WTC11 (cell line): ENCODE data around the gene CHST3. TPM values are rescaled to one million over a fixed set of nuclear protein-coding genes. Genes with fewer than 3 reads are reported as not detected.

ENCODE experiments used
- ATAC-seq: fragments of 200-7000 bp; cut with Tn5 transposase; 2 replicates; pipeline ENCODE4 v1.10.0; 2021; ENCODE audit warnings: mild to moderate bottlenecking, moderate library complexity
- CTCF ChIA-PET: fragments of 300-600 bp; sonication (Branson Sonifier 250); formaldehyde crosslinking; loops from one replicate; lab custom pipeline; 2021; ENCODE audit warnings: antibody characterized with exemption; lab: Charles Lee
- POLR2A ChIA-PET: fragments of 350-600 bp; sonication (Branson Sonifier 250); formaldehyde crosslinking; loops from one replicate; lab custom pipeline; 2021; ENCODE audit warnings: antibody characterized with exemption; lab: Charles Lee
- DNase-seq: peaks from one replicate; pipeline ENCODE4 v3.0.0; 2021; ENCODE audit warnings: low spot score
- H3K27ac Mint-ChIP-seq: 2 replicates; pipeline ENCODE4 v1.8.0; 2021; ENCODE audit warnings: mixed read lengths
- H3K27me3 Mint-ChIP-seq: 2 replicates; pipeline ENCODE4 v1.8.0; 2021; ENCODE audit warnings: low read depth, mild to moderate bottlenecking, moderate library complexity, mixed read lengths
- H3K36me3 Mint-ChIP-seq: 2 replicates; pipeline ENCODE4 v1.8.0; 2021; ENCODE audit warnings: mixed read lengths
- H3K4me1 Mint-ChIP-seq: 2 replicates; pipeline ENCODE4 v1.8.0; 2022; ENCODE audit warnings: mixed read lengths
- H3K4me3 Mint-ChIP-seq: 2 replicates; pipeline ENCODE4 v1.8.0; 2021; ENCODE audit warnings: mild to moderate bottlenecking, moderate library complexity, mixed read lengths
- H3K9me3 Mint-ChIP-seq: 2 replicates; pipeline ENCODE4 v1.8.0; 2021; ENCODE audit warnings: mixed read lengths
- AFF4 ChIP-seq: sonication (generic); formaldehyde crosslinking; IDR thresholded peaks from 2 replicates; pipeline ENCODE4 v1.8.1; 2023; ENCODE audit warnings: mild to moderate bottlenecking, missing genetic modification reagents, borderline replicate concordance
- CREM ChIP-seq: sonication (generic); formaldehyde crosslinking; IDR thresholded peaks from 2 replicates; pipeline ENCODE4 v1.8.1; 2022; ENCODE audit warnings: mild to moderate bottlenecking, missing genetic modification reagents, moderate library complexity
- ERG ChIP-seq: fragments of 250-450 bp; sonication (Bioruptor Pico); IDR thresholded peaks from 2 replicates; pipeline ENCODE4 v1.8.0; 2021; ENCODE audit warnings: mild to moderate bottlenecking
- ETV6 ChIP-seq: sonication (generic); formaldehyde crosslinking; IDR thresholded peaks from 2 replicates; pipeline ENCODE4 v1.8.1; 2022; ENCODE audit warnings: mild to moderate bottlenecking, missing genetic modification reagents
- FOXK1 ChIP-seq: sonication (generic); formaldehyde crosslinking; IDR thresholded peaks from 2 replicates; pipeline ENCODE4 v1.8.0; 2022; ENCODE audit warnings: mild to moderate bottlenecking, moderate library complexity, missing genetic modification reagents
- FOXP4 ChIP-seq: sonication (generic); formaldehyde crosslinking; IDR thresholded peaks from 2 replicates; pipeline ENCODE4 v1.8.0; 2022; ENCODE audit warnings: mild to moderate bottlenecking, missing genetic modification reagents
- HMGA2 ChIP-seq: fragments of 250-450 bp; sonication (Bioruptor Pico); IDR thresholded peaks from 2 replicates; pipeline ENCODE4 v1.4.0; 2021; ENCODE audit warnings: mild to moderate bottlenecking, moderate library complexity
- MAX ChIP-seq: sonication (generic); formaldehyde crosslinking; IDR thresholded peaks from 2 replicates; pipeline ENCODE4 v1.8.0; 2022; ENCODE audit warnings: mild to moderate bottlenecking, missing genetic modification reagents
- PRDM15 ChIP-seq: sonication (generic); formaldehyde crosslinking; IDR thresholded peaks from 2 replicates; pipeline ENCODE4 v1.8.0; 2022; ENCODE audit warnings: missing genetic modification reagents
- SMAD3 ChIP-seq: sonication (generic); formaldehyde crosslinking; IDR thresholded peaks from 2 replicates; pipeline ENCODE4 v1.8.0; 2022; ENCODE audit warnings: missing genetic modification reagents, mild to moderate bottlenecking, borderline replicate concordance
- SP1 ChIP-seq: sonication (generic); formaldehyde crosslinking; conservative IDR thresholded peaks from 2 replicates; pipeline ENCODE4 v1.8.1; 2022; ENCODE audit warnings: missing genetic modification reagents
- TEAD1 ChIP-seq: sonication (generic); formaldehyde crosslinking; IDR thresholded peaks from 2 replicates; pipeline ENCODE4 v1.8.0; 2022; ENCODE audit warnings: mild to moderate bottlenecking, missing genetic modification reagents
- USF2 ChIP-seq: sonication (generic); formaldehyde crosslinking; IDR thresholded peaks from 2 replicates; pipeline ENCODE4 v1.8.1; 2023; ENCODE audit warnings: mild to moderate bottlenecking, missing genetic modification reagents, moderate library complexity
- ZNF121 ChIP-seq: sonication (generic); formaldehyde crosslinking; IDR thresholded peaks from 2 replicates; pipeline ENCODE4 v1.8.0; 2023; ENCODE audit warnings: missing genetic modification reagents
- ZNF396 ChIP-seq: fragments of 250-450 bp; sonication (Bioruptor Pico); IDR thresholded peaks from 2 replicates; pipeline ENCODE4 v1.8.0; 2021; ENCODE audit warnings: mild to moderate bottlenecking, moderate library complexity, borderline replicate concordance
- ZNF423 ChIP-seq: fragments of 250-450 bp; sonication (Bioruptor Pico); IDR thresholded peaks from 2 replicates; pipeline ENCODE4 v2.1.2; 2022; ENCODE audit warnings: mild to moderate bottlenecking, moderate library complexity
- ZNF425 ChIP-seq: fragments of 250-450 bp; sonication (Bioruptor Pico); conservative IDR thresholded peaks from 2 replicates; pipeline ENCODE4 v1.9.0; 2021; ENCODE audit warnings: mild to moderate bottlenecking
- total RNA-seq: library from RNA; stranded (reverse); gene quantifications from 3 replicates; pipeline ENCODE4 v1.2.3, GENCODE V29; 2021

Gene CHST3
- total RNA-seq, 1 experiment from 2014 or later: 7.0 TPM

GRCh38 chr10:72059843-72060822 lies 95.9 kb downstream of the CHST3 start:
- ATAC-seq (no peak), DNase-seq (no peak)
- Mint-ChIP-seq H3K4me1 (peaks cover 14% of the 10 kb centered on the region), H3K36me3 (no peaks in the 10 kb centered on the region), H3K4me3 (no peak overlapping the region), H3K9me3 (no peaks in the 10 kb centered on the region), H3K27ac (no peak overlapping the region), H3K27me3 (no peaks in the 10 kb centered on the region)
- TF ChIP-seq ERG (CRISPR knock-in tag): no peak
- no peak for TF ChIP-seq ZNF396 (CRISPR knock-in tag)
- no peak for TF ChIP-seq ZNF423 (CRISPR knock-in tag)
- no peak for TF ChIP-seq CREM
- TF ChIP-seq ZNF121 (CRISPR knock-in tag): no peak
- TF ChIP-seq USF2: no peak
- no peak for TF ChIP-seq HMGA2 (CRISPR knock-in tag)
- TF ChIP-seq TEAD1 (CRISPR knock-in tag): no peak
- TF ChIP-seq SMAD3 (CRISPR knock-in tag): no peak
- no peak for TF ChIP-seq SP1 (CRISPR knock-in tag)
- no peak for TF ChIP-seq AFF4 (CRISPR knock-in tag)
- TF ChIP-seq FOXK1 (CRISPR knock-in tag): no peak
- TF ChIP-seq ZNF425: no peak
- no peak for TF ChIP-seq FOXP4 (CRISPR knock-in tag)
- TF ChIP-seq MAX (CRISPR knock-in tag): no peak
- TF ChIP-seq ETV6 (CRISPR knock-in tag): no peak
- TF ChIP-seq PRDM15 (CRISPR knock-in tag): no peak
- ChIA-PET CTCF (interaction anchor here (0.5 to 5.4 kb wide), 11 partner anchors 10 to 272 kb away, joined by 3 to 75 read pairs (median 6); no protein-coding TSS in a partner anchor), POLR2A (interaction anchor here (1.5 kb wide), 1 partner anchor 261 kb away, joined by 5 read pairs; no protein-coding TSS in a partner anchor)
